Left lung (tissue), 10 donors: Measurements from ENCODE around the gene ERRFI1. TPM values are rescaled to one million over a fixed set of nuclear protein-coding genes. Genes with fewer than 3 reads are reported as not detected.
A peak's percentile ranks its signal among the peaks of the same experiment; 100 is the strongest.
"Not testable (repeated sequence)": the region's sequence is repeated elsewhere in the genome, so short reads cannot be mapped to it uniquely, and the experiment has no call there.

Experiments used
- ATAC-seq: fragments of 200-7000 bp; cut with Tn5 transposase; one replicate; pipeline ENCODE4 v1.9.1; 2020; ENCODE audit warnings: moderate library complexity
- DNase-seq, 4 donors: peaks; one replicate each; pipeline ENCODE4 v3.0.0-alpha.2; 2013 to 2020
- H3K27ac ChIP-seq, 2 donors: fragments of 200-600 bp; sonication (generic) in 1 of 2; one replicate each; pipeline versions ENCODE4 v1.5.0 to v1.8.0; 2020 to 2021
- H3K27me3 ChIP-seq, 2 donors: fragments of 200-600 bp; sonication (generic) in 1 of 2; one replicate each; pipeline versions ENCODE4 v1.5.0 to v1.8.0; 2020 to 2021
- H3K36me3 ChIP-seq, 2 donors: fragments of 200-600 bp; sonication (generic) in 1 of 2; one replicate each; pipeline versions ENCODE4 v1.5.0 to v1.8.0; 2020 to 2021
- H3K4me1 ChIP-seq, 2 donors: fragments of 200-600 bp; one replicate each; pipeline ENCODE4 v1.8.0; 2021
- H3K4me3 ChIP-seq, 2 donors: fragments of 200-600 bp; sonication (generic) in 1 of 2; one replicate each; pipeline versions ENCODE4 v1.5.0 to v1.8.0; 2020 to 2021; ENCODE audit warnings: mild to moderate bottlenecking in 1 of 2
- H3K9me3 ChIP-seq, 2 donors: fragments of 200-600 bp; sonication (generic) in 1 of 2; one replicate each; pipeline versions ENCODE4 v1.5.0 to v1.8.0; 2020 to 2021
- intact Hi-C, 2 donors: fragments of 100-400 bp; cut with DNase I; formaldehyde crosslinking; loops; one replicate each; pipeline versions ENCODE4 v1.11.2 to v1.14.2; 2022
- polyA plus RNA-seq, 6 donors: library from polyadenylated mRNA; unstranded; fragments of 120-200 nt; gene quantifications; one replicate each; pipeline ENCODE4 v1.2.1, GENCODE V29; 2013; ENCODE audit not compliant: insufficient read length in 6 of 6
- total RNA-seq, 2 donors: library from RNA; stranded (reverse); fragmentation: NEBNext Ultra II Directional; extraction: Animal tissue kit (Norgen Biotek cat#: 25700); gene quantifications; one replicate each; pipeline ENCODE4 v1.2.1, GENCODE V29; 2021
- TF ChIP-seq, protein P1 (sequence below), 2 donors: fragments of 200-600 bp; sonication (generic) in 1 of 2; IDR thresholded peaks; one replicate each; pipeline versions ENCODE4 v1.5.0 to v1.8.0; 2021; ENCODE audit warnings: antibody characterized with exemption in 2 of 2
- donor health status: DM: no; HTN: yes; CAD: no.
- donor health status: DM: no; HTN: no; CAD: no.

The ERRFI1 gene
- total and polyA plus RNA-seq, 8 donors: 60.8 to 88.8 (median 75.8) TPM

DNA sequence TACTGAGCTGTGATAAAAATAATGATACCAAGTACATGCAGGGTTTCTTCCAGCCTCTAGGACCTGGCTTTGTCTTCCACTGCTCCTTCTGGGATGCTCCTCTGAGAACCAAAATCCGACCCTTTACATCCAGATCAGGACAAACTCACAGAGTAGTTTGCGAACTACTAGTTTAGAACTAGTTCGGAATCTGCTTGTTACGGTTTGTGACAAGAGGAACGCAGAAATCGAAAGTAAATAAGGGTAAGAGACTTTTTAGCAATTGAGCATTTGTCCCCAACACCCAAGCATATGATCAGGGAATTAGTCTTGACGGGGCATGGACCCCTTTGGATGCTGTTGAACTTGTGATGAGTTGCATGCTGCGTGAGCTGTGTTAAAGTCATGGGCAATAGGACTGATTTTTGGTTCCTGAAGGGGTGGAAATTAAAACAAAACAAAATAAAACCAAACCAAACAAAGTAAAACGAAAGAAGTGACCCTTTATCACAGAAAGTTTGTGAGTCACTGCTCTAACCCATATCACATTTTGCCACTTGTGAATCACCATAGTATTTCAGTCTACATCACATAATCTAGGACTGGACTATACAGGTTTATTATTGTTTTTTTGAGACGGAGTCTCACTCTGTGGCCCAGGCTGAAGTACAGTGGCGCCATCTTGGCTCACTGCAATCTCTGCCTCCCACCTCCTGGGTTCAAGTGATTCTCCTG is 35.7 kb upstream of the ERRFI1 start:
- DNase-seq (no peak), ATAC-seq (peak; percentile 69)
- intact Hi-C loops: no loop called here
- Histone ChIP-seq H3K9me3 (no peaks in the 10 kb centered on the region), H3K4me3 (no peak overlapping the region), H3K4me1 (peaks cover 0 to 3% of the 10 kb centered on the region in 2 donors), H3K27ac (peak overlapping the region; percentile 57 to 75), H3K27me3 (no peaks in the 10 kb centered on the region), H3K36me3 (no peaks in the 10 kb centered on the region)
- TF ChIP-seq, protein P1, sequence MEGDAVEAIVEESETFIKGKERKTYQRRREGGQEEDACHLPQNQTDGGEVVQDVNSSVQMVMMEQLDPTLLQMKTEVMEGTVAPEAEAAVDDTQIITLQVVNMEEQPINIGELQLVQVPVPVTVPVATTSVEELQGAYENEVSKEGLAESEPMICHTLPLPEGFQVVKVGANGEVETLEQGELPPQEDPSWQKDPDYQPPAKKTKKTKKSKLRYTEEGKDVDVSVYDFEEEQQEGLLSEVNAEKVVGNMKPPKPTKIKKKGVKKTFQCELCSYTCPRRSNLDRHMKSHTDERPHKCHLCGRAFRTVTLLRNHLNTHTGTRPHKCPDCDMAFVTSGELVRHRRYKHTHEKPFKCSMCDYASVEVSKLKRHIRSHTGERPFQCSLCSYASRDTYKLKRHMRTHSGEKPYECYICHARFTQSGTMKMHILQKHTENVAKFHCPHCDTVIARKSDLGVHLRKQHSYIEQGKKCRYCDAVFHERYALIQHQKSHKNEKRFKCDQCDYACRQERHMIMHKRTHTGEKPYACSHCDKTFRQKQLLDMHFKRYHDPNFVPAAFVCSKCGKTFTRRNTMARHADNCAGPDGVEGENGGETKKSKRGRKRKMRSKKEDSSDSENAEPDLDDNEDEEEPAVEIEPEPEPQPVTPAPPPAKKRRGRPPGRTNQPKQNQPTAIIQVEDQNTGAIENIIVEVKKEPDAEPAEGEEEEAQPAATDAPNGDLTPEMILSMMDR (IDR thresholded peaks at IDR 0.05): no peak

DNA sequence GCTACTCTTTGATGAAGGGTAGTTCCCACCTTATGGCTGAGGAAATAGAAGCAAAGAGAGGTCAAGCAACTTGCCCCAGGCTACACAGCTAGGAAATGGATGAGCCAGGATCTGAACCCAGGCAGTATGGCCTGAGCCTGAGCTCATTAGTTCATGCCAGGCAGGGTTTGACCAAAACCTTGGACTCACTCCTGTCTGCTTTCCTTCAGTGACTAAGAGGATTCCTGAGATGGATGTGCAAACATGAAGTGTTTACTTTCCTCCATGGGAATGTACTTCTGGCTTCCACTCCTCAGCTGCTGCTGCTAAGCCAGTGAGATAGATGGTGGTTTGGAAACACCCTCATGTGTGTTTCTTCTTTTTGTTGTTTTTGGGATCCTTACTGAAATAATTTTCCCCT is 35.1 kb upstream of the ERRFI1 start:
- TF ChIP-seq, protein P1 (IDR thresholded peaks at IDR 0.05): no peak
- Histone ChIP-seq H3K9me3 (no peaks in the 10 kb centered on the region), H3K4me3 (no peak overlapping the region), H3K36me3 (no peaks in the 10 kb centered on the region), H3K4me1 (peaks cover 1 to 3% of the 10 kb centered on the region in 2 donors), H3K27me3 (no peaks in the 10 kb centered on the region), H3K27ac (peak overlapping the region; percentile 57 to 75)
- intact Hi-C loops: no loop called here
- DNase-seq (peak in 2 of 4 donors; percentile 45 to 61), ATAC-seq (peak; percentile 88)

DNA sequence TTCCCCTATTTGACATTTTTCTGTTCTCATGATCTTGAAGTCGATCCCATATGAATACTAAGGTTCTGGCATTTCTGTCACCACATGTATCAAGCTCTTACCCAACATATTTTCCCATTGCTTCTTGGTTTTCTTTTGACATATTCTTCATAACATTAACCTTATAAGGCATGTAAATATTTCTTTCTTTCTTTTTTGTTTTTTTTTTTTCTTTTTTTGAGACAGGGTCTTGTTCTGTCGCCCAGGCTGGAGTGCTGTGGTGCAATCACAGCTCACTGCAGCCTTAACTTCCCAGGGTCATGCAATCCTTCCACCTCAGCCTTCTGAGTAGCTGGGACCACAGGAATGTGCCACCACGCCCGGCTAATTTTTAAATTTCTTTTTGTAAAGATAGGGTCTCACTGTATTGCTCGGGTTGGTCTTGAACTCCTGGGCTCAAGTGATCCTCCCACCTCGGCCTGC is 33.1 kb upstream of the ERRFI1 start:
- TF ChIP-seq, protein P1 (IDR thresholded peaks at IDR 0.05): no peak
- Histone ChIP-seq H3K27ac (peak overlapping the region in 1 of 2 donors; percentile 45), H3K4me1 (peaks cover 3 to 4% of the 10 kb centered on the region in 2 donors), H3K4me3 (no peak overlapping the region), H3K36me3 (no peaks in the 10 kb centered on the region), H3K9me3 (no peaks in the 10 kb centered on the region), H3K27me3 (no peaks in the 10 kb centered on the region)
- no peak for DNase-seq
- intact Hi-C loops: no loop called here
- peak; percentile 3 for ATAC-seq

DNA sequence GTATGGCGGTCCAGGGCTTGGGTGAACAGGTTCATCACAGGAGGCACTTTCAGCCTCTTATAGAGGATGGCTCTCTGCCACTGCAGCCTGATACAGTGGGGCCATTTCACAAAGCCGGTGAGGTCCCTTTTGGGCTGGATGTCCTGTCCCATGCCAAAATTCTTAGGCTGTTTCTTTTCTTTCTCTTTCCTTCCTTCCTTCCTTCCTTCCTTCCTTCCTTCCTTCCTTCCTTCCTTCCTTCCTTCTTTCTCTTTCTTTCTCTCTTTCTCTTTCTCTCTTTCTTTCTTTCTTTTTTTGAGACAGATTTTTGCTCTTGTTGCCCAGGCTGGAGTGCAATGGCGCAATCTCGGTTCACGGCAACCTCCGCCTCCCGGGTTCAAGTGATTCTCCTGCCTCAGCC is 31.7 kb upstream of the ERRFI1 start:
- H3K27ac ChIP-seq, intact Hi-C loops, ATAC-seq, DNase-seq, H3K4me1 ChIP-seq, H3K4me3 ChIP-seq, H3K9me3 ChIP-seq, H3K36me3 ChIP-seq, H3K27me3 ChIP-seq: not testable (repeated sequence)

DNA sequence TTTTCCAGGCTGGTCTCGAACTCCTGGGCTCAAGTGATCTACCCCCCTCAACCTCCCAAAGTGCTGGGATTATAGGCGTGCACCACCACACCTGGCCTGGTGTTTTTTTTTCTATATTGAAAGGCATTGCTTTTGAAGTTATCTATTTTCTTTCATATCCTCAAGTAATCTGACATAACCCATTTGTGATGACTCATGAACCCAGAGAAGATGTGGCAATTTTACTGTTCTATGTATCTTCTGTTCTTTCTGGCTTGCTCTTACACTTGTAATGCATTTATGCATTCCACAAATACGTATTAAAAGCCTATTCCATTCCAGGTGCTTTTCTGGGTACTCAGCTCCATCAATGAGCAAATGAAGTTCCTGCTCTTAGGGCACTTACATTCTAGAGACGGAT is 29.9 kb upstream of the ERRFI1 start:
- DNase-seq: no peak
- Histone ChIP-seq H3K36me3 (no peaks in the 10 kb centered on the region), H3K27me3 (no peaks in the 10 kb centered on the region), H3K4me3 (no peak overlapping the region), H3K27ac (no peak overlapping the region), H3K9me3 (no peaks in the 10 kb centered on the region), H3K4me1 (peaks cover 3 to 4% of the 10 kb centered on the region in 2 donors)
- TF ChIP-seq, protein P1 (IDR thresholded peaks at IDR 0.05): no peak
- intact Hi-C loops: no loop called here
- no peak for ATAC-seq
